Measurements from ENCODE around the gene MTCH1. TPM values are rescaled to one million over a fixed set of nuclear protein-coding genes. Genes with fewer than 3 reads are reported as not detected.
"Not testable (repeated sequence)": the region's sequence is repeated elsewhere in the genome, so short reads cannot be mapped to it uniquely, and the experiment has no call there.

Gene MTCH1
- total RNA-seq, 1 experiment from 2014 or later = 178 TPM

GRCh38 chr6:36940027-36940426, 46.0 kb downstream of the MTCH1 start:
- H3K4me3 Mint-ChIP-seq (ENCODE audit: unreplicated experiment) = no peak overlapping the region
- H3K36me3 ChIP-seq (ENCODE audit: control insufficient read depth, insufficient read depth, low read length) = no peaks in the 10 kb centered on the region
- H3K27ac Mint-ChIP-seq (ENCODE audit: unreplicated experiment) = no peak overlapping the region
- DNase-seq = no peak
- POLR2A ChIA-PET = no interaction called here
- H3K9me3 ChIP-seq = no peaks in the 10 kb centered on the region
- H3K4me3 ChIP-seq (ENCODE audit: low read depth, low read length) = no peak overlapping the region
- peaks cover 3% of the 10 kb centered on the region for H3K27me3 Mint-ChIP-seq (ENCODE audit: insufficient read depth, unreplicated experiment)
- CTCF ChIA-PET = no interaction called here
- H3K36me3 Mint-ChIP-seq (ENCODE audit: insufficient read depth, unreplicated experiment) = no peaks in the 10 kb centered on the region
- intact Hi-C loops (cut with micrococcal nuclease; ENCODE audit: unreplicated experiment) = no loop called here
- BruUV-seq (replicated peaks) = no TSS peak
- TF ChIP-seq, protein P1, sequence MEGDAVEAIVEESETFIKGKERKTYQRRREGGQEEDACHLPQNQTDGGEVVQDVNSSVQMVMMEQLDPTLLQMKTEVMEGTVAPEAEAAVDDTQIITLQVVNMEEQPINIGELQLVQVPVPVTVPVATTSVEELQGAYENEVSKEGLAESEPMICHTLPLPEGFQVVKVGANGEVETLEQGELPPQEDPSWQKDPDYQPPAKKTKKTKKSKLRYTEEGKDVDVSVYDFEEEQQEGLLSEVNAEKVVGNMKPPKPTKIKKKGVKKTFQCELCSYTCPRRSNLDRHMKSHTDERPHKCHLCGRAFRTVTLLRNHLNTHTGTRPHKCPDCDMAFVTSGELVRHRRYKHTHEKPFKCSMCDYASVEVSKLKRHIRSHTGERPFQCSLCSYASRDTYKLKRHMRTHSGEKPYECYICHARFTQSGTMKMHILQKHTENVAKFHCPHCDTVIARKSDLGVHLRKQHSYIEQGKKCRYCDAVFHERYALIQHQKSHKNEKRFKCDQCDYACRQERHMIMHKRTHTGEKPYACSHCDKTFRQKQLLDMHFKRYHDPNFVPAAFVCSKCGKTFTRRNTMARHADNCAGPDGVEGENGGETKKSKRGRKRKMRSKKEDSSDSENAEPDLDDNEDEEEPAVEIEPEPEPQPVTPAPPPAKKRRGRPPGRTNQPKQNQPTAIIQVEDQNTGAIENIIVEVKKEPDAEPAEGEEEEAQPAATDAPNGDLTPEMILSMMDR (IDR thresholded peaks at IDR 0.05; ENCODE audit: insufficient read depth in 1 of 2, low read depth in 1 of 2, low read length in 1 of 2, severe bottlenecking in 1 of 2, unreplicated experiment in 1 of 2) = no peak
- no peaks in the 10 kb centered on the region for H3K4me1 Mint-ChIP-seq (ENCODE audit: low read depth, unreplicated experiment)
- peaks cover 9% of the 10 kb centered on the region for H3K9me3 Mint-ChIP-seq (ENCODE audit: unreplicated experiment)
- H3K4me1 ChIP-seq = no peaks in the 10 kb centered on the region
- no peaks in the 10 kb centered on the region for H3K27me3 ChIP-seq (replicated peaks; ENCODE audit: control insufficient read depth, insufficient read depth, low read length)

- BruUV-seq (replicated peaks); H3K9me3 ChIP-seq; H3K4me1 ChIP-seq; intact Hi-C loops (cut with micrococcal nuclease; ENCODE audit: unreplicated experiment); H3K4me3 ChIP-seq (ENCODE audit: low read depth, low read length); H3K36me3 Mint-ChIP-seq (ENCODE audit: insufficient read depth, unreplicated experiment); H3K27me3 ChIP-seq (replicated peaks; ENCODE audit: control insufficient read depth, insufficient read depth, low read length); H3K4me1 Mint-ChIP-seq (ENCODE audit: low read depth, unreplicated experiment); POLR2A ChIA-PET; CTCF ChIA-PET; H3K27ac Mint-ChIP-seq (ENCODE audit: unreplicated experiment); H3K27me3 Mint-ChIP-seq (ENCODE audit: insufficient read depth, unreplicated experiment); H3K4me3 Mint-ChIP-seq (ENCODE audit: unreplicated experiment); H3K9me3 Mint-ChIP-seq (ENCODE audit: unreplicated experiment); DNase-seq; H3K36me3 ChIP-seq (ENCODE audit: control insufficient read depth, insufficient read depth, low read length): not testable (repeated sequence)
These were observed 47.0 kb downstream of the MTCH1 start for GRCh38 chr6:36939005-36939404.

DNA sequence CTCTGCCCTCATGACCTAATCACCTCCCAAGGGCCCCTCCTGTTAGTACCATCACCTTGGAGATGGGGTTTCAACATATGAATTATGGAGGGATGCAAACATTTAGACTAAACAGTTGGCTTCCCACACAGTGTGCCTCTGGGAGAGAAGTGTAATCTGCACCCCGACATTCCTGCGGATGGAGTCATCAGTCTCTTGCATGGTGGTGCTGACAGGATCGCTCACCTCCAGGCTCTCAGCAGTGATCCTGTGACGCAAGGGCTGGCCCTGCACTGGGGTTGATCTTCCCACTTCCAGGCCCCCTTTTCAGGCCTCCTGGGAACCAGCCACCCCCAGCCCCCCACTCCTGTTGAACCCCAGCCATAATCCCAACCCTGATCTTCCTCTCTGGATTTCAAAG, 47.5 kb downstream of the MTCH1 start:
- Mint-ChIP-seq H3K27ac (ENCODE audit: unreplicated experiment) (no peak overlapping the region), H3K27me3 (ENCODE audit: insufficient read depth, unreplicated experiment) (peaks cover 3% of the 10 kb centered on the region), H3K4me1 (ENCODE audit: low read depth, unreplicated experiment) (no peaks in the 10 kb centered on the region), H3K4me3 (ENCODE audit: unreplicated experiment) (no peak overlapping the region), H3K36me3 (ENCODE audit: insufficient read depth, unreplicated experiment) (no peaks in the 10 kb centered on the region), H3K9me3 (ENCODE audit: unreplicated experiment) (peaks cover 9% of the 10 kb centered on the region)
- no peaks in the 10 kb centered on the region for H3K27me3 ChIP-seq (replicated peaks; ENCODE audit: control insufficient read depth, insufficient read depth, low read length)
- H3K9me3 ChIP-seq = no peaks in the 10 kb centered on the region
- no peaks in the 10 kb centered on the region for H3K4me1 ChIP-seq
- TF ChIP-seq, protein P1 (IDR thresholded peaks at IDR 0.05; ENCODE audit: insufficient read depth in 1 of 2, low read depth in 1 of 2, low read length in 1 of 2, severe bottlenecking in 1 of 2, unreplicated experiment in 1 of 2) = no peak
- no peak for DNase-seq
- H3K4me3 ChIP-seq (ENCODE audit: low read depth, low read length) = no peak overlapping the region
- no peaks in the 10 kb centered on the region for H3K36me3 ChIP-seq (ENCODE audit: control insufficient read depth, insufficient read depth, low read length)
- ChIA-PET POLR2A (no interaction called here), CTCF (no interaction called here)
- intact Hi-C loops (cut with micrococcal nuclease; ENCODE audit: unreplicated experiment) = no loop called here
- no TSS peak for BruUV-seq (replicated peaks)

DNA sequence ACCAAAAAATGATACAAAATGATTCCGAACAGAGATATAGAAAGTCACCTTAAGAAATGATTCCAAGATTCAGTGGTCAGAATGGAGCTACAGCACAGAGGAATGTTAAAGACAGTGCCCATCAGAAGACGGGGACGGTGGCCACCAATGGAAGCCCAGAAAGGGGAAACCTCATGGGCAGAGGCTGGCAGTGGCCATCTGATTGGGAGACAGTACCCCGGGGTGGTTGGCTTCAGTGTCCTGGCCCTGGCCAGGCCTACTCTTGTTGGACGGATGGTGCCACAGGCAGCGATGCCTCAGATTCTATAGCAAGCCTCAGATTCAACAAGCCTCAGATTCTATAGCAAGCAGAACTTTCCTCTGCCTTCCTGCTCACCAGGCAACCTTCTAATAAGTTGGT, 48.1 kb downstream of the MTCH1 start:
- H3K4me3 Mint-ChIP-seq (ENCODE audit: unreplicated experiment) = no peak overlapping the region
- H3K9me3 ChIP-seq = no peaks in the 10 kb centered on the region
- no peaks in the 10 kb centered on the region for H3K27me3 ChIP-seq (replicated peaks; ENCODE audit: control insufficient read depth, insufficient read depth, low read length)
- H3K4me3 ChIP-seq (ENCODE audit: low read depth, low read length) = no peak overlapping the region
- TF ChIP-seq, protein P1 (IDR thresholded peaks at IDR 0.05; ENCODE audit: insufficient read depth in 1 of 2, low read depth in 1 of 2, low read length in 1 of 2, severe bottlenecking in 1 of 2, unreplicated experiment in 1 of 2) = no peak
- no peak overlapping the region for H3K27ac Mint-ChIP-seq (ENCODE audit: unreplicated experiment)
- ChIA-PET POLR2A (no interaction called here), CTCF (interaction anchor here (1.2 kb wide), 1 partner anchor 81 kb away, joined by 3 read pairs; no protein-coding TSS in a partner anchor)
- DNase-seq = no peak
- H3K36me3 Mint-ChIP-seq (ENCODE audit: insufficient read depth, unreplicated experiment) = no peaks in the 10 kb centered on the region
- intact Hi-C loops (cut with micrococcal nuclease; ENCODE audit: unreplicated experiment) = loop anchor here (1.0 kb wide), 1 partner anchor 27 kb away; no protein-coding TSS in a partner anchor
- H3K9me3 Mint-ChIP-seq (ENCODE audit: unreplicated experiment) = peaks cover 9% of the 10 kb centered on the region
- no peaks in the 10 kb centered on the region for H3K4me1 ChIP-seq
- no TSS peak for BruUV-seq (replicated peaks)
- no peaks in the 10 kb centered on the region for H3K4me1 Mint-ChIP-seq (ENCODE audit: low read depth, unreplicated experiment)
- H3K36me3 ChIP-seq (ENCODE audit: control insufficient read depth, insufficient read depth, low read length) = no peaks in the 10 kb centered on the region
- H3K27me3 Mint-ChIP-seq (ENCODE audit: insufficient read depth, unreplicated experiment) = no peaks in the 10 kb centered on the region
